Colonic mucosa (tissue), 4 donors: ENCODE measurements around the gene MAPKAPK5. TPM values are rescaled to one million over a fixed set of nuclear protein-coding genes. Genes with fewer than 3 reads are reported as not detected.
A peak's percentile ranks its signal among the peaks of the same experiment; 100 is the strongest.

Experiments
- DNase-seq: peaks from one replicate; pipeline ENCODE4 v3.0.0-alpha.2; 2020
- H3K27ac ChIP-seq: fragments of 200-600 bp; one replicate; pipeline ENCODE4 v1.8.0; 2021
- H3K27me3 ChIP-seq: fragments of 200-600 bp; one replicate; pipeline ENCODE4 v1.8.0; 2021
- H3K36me3 ChIP-seq: fragments of 200-600 bp; one replicate; pipeline ENCODE4 v1.8.0; 2021
- H3K4me1 ChIP-seq: fragments of 200-600 bp; one replicate; pipeline ENCODE4 v1.8.0; 2021; ENCODE audit warnings: mild to moderate bottlenecking
- H3K4me3 ChIP-seq: fragments of 200-600 bp; one replicate; pipeline ENCODE4 v1.8.0; 2021
- H3K9ac ChIP-seq, 2 donors: one replicate each; pipeline ENCODE4 v1.7.0; 2013; ENCODE audit warnings: control low read depth in 2 of 2, low read depth in 2 of 2, low read length in 2 of 2
- H3K9me3 ChIP-seq: fragments of 200-600 bp; one replicate; pipeline ENCODE4 v1.8.0; 2021
- intact Hi-C: fragments of 100-400 bp; cut with DNase I; formaldehyde crosslinking; loops from one replicate; pipeline ENCODE4 v1.14.1; 2022
- total RNA-seq, 2 donors: library from RNA; stranded (reverse); fragmentation: NEBNext Ultra II Directional in 1 of 2; extraction: Animal tissue kit (Norgen Biotek cat#: 25700) in 1 of 2; gene quantifications; one replicate each; pipeline ENCODE4 v1.2.1, GENCODE V29; 2021
- TF ChIP-seq, protein P1 (sequence below): fragments of 200-600 bp; IDR thresholded peaks from one replicate; pipeline ENCODE4 v1.8.0; 2022; ENCODE audit warnings: antibody characterized with exemption, mild to moderate bottlenecking
- donor health status: healthy.
- donor health status: DM: no; HTN: no; CAD: no.
- donor health status: DM: no; HTN: no; CAD: no.

The MAPKAPK5 gene
- total RNA-seq, 2 donors from 2014 or later, result 76.9 to 84.8 TPM

DNA sequence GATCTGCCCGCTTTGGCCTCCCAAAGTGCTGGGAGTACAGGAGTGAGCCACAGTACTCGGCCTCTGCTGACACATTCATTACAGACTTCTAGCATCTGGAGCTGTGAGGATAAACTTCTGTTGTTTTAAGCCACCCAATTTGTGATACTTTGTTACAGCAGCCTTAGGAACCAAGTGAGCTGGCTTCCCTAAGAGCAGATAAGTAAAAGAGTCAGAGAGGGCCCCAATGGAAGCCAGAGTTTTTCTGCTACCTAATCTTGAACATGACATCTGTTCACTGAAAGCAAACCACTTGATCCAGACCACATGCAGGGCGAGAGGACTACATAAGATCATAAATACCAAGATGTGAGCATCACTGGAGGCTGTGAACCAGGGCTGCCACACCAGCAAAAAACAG is 3.7 kb upstream of the MAPKAPK5 start:
- intact Hi-C loops, result no loop called here
- DNase-seq, result no peak
- no peak overlapping the region for H3K27ac ChIP-seq
- H3K36me3 ChIP-seq, result no peaks in the 10 kb centered on the region
- TF ChIP-seq, protein P1, sequence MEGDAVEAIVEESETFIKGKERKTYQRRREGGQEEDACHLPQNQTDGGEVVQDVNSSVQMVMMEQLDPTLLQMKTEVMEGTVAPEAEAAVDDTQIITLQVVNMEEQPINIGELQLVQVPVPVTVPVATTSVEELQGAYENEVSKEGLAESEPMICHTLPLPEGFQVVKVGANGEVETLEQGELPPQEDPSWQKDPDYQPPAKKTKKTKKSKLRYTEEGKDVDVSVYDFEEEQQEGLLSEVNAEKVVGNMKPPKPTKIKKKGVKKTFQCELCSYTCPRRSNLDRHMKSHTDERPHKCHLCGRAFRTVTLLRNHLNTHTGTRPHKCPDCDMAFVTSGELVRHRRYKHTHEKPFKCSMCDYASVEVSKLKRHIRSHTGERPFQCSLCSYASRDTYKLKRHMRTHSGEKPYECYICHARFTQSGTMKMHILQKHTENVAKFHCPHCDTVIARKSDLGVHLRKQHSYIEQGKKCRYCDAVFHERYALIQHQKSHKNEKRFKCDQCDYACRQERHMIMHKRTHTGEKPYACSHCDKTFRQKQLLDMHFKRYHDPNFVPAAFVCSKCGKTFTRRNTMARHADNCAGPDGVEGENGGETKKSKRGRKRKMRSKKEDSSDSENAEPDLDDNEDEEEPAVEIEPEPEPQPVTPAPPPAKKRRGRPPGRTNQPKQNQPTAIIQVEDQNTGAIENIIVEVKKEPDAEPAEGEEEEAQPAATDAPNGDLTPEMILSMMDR, result no peak
- H3K9ac ChIP-seq, result no peak overlapping the region
- no peaks in the 10 kb centered on the region for H3K27me3 ChIP-seq
- no peaks in the 10 kb centered on the region for H3K9me3 ChIP-seq
- H3K4me3 ChIP-seq, result no peak overlapping the region
- peaks cover 11% of the 10 kb centered on the region for H3K4me1 ChIP-seq

DNA sequence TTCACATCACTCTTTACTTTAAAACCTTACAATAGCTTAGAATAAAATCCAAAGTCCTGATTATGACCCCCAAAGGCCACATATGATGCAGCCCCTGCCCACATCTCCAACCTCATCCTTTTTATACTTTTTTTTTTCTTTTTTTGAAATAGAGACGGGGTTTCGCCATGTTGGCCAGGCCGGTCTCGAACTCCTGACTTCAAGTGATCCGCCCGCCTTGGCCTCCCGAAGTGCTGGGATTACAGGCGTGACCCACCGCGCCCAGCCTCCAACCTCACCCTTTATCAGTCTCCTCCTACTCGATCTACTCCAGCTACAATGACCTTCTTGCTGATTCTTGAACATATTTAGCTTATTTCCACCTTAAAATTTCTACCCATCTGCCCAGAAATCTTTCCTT is 1.2 kb upstream of the MAPKAPK5 start:
- no peaks in the 10 kb centered on the region for H3K27me3 ChIP-seq
- H3K36me3 ChIP-seq, result no peaks in the 10 kb centered on the region
- peak; percentile 46 for DNase-seq
- peak overlapping the region; percentile 84 to 88 for H3K9ac ChIP-seq
- intact Hi-C loops, result no loop called here
- H3K4me3 ChIP-seq, result peak overlapping the region; percentile 98
- TF ChIP-seq, protein P1, result no peak
- H3K27ac ChIP-seq, result peak overlapping the region; percentile 94
- H3K9me3 ChIP-seq, result no peaks in the 10 kb centered on the region
- H3K4me1 ChIP-seq, result peaks cover 18% of the 10 kb centered on the region

DNA sequence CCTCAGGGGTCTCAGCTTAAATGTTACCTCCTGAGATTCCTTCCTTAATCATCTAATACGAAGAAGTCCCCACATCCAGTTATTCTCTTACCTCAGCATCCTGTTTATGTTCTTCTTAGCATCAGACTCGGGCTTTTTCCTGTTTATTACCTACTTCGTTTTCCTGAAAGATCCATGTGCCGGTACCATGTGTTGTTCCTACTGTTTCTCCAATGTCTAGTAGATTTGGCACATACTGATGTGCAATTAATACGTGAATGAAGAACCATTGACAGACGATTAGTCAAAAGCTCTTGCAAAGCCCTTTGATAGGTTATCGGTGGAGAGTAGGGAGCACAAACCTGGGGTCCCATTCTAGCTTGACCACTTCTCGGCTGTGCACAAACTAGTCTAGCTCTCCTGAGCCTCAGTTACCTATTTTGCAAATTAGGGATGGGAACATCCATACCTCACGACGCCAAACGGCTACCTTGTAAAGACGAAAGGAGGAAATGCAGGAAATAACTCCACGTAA is 735 bp upstream of the MAPKAPK5 start:
- Histone ChIP-seq H3K27me3 (no peaks in the 10 kb centered on the region), H3K9ac (peak overlapping the region; percentile 84 to 88), H3K36me3 (no peaks in the 10 kb centered on the region), H3K4me3 (peak overlapping the region; percentile 98), H3K4me1 (peaks cover 18% of the 10 kb centered on the region), H3K27ac (peak overlapping the region; percentile 94), H3K9me3 (no peaks in the 10 kb centered on the region)
- no peak for DNase-seq
- TF ChIP-seq, protein P1, result no peak
- intact Hi-C loops, result no loop called here

DNA sequence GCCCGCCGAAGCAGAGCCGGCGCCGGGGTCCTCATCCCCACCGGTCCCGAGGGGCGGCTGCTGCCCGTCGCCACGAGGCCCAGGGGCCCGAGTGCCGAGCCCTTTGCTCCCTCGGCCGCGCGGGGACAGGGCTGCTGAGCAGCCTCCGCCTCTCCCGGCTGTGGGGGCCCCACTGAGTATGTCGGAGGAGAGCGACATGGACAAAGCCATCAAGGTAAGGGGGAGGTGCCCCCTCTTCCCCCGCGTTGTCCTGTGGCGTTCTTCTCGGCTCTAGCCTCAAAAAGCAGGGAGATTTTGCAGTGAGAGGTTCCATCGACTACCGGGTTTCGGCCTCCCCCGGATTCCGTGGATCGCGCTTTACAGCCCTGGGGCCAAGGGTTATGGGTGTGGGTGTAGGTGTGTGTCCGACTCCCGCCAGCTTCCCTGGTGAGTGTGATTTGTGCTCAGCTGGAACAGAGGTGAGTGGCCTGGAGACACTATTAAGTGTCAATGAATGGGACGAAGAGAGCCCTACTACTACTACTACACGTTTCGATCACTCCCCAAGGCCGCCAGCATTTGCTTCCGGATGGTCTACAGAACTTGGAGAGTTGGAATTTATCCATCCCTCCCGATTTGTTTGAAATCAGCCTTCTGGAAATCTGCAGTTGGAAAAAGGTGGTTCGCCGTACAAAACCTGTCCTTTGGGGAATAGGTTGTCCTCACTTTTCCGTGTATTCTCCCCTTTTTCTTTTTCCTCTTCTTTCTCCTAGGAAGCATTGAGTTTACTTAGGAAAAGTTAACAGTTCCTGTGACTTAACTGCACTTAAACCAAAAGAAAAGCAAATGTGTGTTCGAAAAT is 748 bp downstream of the MAPKAPK5 start:
- H3K4me1 ChIP-seq, result peaks cover 18% of the 10 kb centered on the region
- H3K27me3 ChIP-seq, result no peaks in the 10 kb centered on the region
- peak overlapping the region; percentile 94 for H3K27ac ChIP-seq
- H3K9ac ChIP-seq, result peak overlapping the region; percentile 84 to 97
- intact Hi-C loops, result no loop called here
- no peaks in the 10 kb centered on the region for H3K36me3 ChIP-seq
- TF ChIP-seq, protein P1, result no peak
- DNase-seq, result peak; percentile 77
- peak overlapping the region; percentile 98 for H3K4me3 ChIP-seq
- no peaks in the 10 kb centered on the region for H3K9me3 ChIP-seq

DNA sequence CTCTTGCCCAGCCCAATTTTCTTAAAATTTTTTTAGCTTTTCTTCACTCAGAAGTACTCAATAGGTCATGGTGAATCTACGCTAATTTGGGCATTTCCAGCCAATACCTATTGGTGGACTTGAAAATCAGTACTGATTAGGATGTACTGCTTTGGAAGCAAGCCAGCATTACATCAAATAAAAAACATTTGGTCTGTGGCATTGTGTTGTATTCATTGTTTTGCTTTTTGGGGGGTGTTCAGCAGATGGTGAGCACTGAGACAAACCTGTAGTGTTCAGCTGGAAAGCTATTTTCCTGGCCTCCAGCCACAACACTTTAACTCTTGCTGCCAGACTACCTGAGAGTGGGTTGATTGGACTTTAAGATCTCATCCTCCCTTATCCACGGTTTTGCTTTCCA is 4.0 kb downstream of the MAPKAPK5 start:
- Histone ChIP-seq H3K9ac (no peak overlapping the region), H3K4me1 (peaks cover 11% of the 10 kb centered on the region), H3K36me3 (no peaks in the 10 kb centered on the region), H3K4me3 (no peak overlapping the region), H3K27ac (no peak overlapping the region), H3K27me3 (no peaks in the 10 kb centered on the region), H3K9me3 (no peaks in the 10 kb centered on the region)
- no peak for DNase-seq
- TF ChIP-seq, protein P1, result no peak
- intact Hi-C loops, result no loop called here
